Adrenal gland (tissue), 5 donors: ENCODE results near the gene PMEPA1.

ENCODE experiments used
- CTCF ChIP-seq, 6 experiments: fragments of 450-650 bp in 4 of 6; fragments of 200-600 bp in 2 of 6; sonication (generic) in 1 of 6; IDR thresholded peaks; 1 replicate in 5 of 6; 2 replicates in 1 of 6; pipeline versions ENCODE4 v1.5.1 to v1.8.0; 2016 to 2021; ENCODE audit warnings: antibody characterized with exemption in 6 of 6, mild to moderate bottlenecking in 2 of 6, moderate library complexity in 1 of 6
- POLR2A ChIP-seq, 2 donors: fragments of 450-650 bp; IDR thresholded peaks; one replicate each; pipeline ENCODE4 v1.6.1; 2017; ENCODE audit warnings: antibody characterized with exemption in 2 of 2, mild to moderate bottlenecking in 2 of 2, moderate library complexity in 1 of 2
- donor health status: DM: no; HTN: no; CAD: no.

- TF ChIP-seq CTCF (IDR thresholded peaks at IDR 0.05) (no peak), POLR2A (IDR thresholded peaks at IDR 0.05) (no peak)
These were observed 71.5 kb downstream of the PMEPA1 start for GRCh38 chr20:57638173-57638894.
